GM12878 (cell line): Measurements from ENCODE around the gene EMX1. TPM values are rescaled to one million over a fixed set of nuclear protein-coding genes. Genes with fewer than 3 reads are reported as not detected.

Source experiments
- ATAC-seq: fragments of 200-7000 bp; cut with Tn5 transposase; 3 replicates; pipeline ENCODE4 v1.9.1; 2020; ENCODE audit warnings: mild to moderate bottlenecking, moderate library complexity
- BruUV-seq: library from RNA; stranded (reverse); fragments of 400-500 nt; replicated peaks from 2 replicates; lab custom pipeline; 2021; lab: Mats Ljungman, UMichigan
- CTCF ChIA-PET: fragments of 300-600 bp; sonication (Branson Sonifier 250); formaldehyde crosslinking; extraction: SDS; loops from one replicate; lab custom pipeline; 2021; ENCODE audit warnings: inconsistent platforms; lab: Yijun Ruan, JAX
- POLR2A ChIA-PET: fragments of 350-600 bp; formaldehyde crosslinking; extraction: SDS; loops from one replicate; lab custom pipeline; 2021; ENCODE audit warnings: inconsistent platforms; lab: Charles Lee
- RAD21 ChIA-PET: fragments of 300-600 bp; sonication (Branson Sonifier 250); formaldehyde crosslinking; loops from one replicate; lab custom pipeline; 2023; ENCODE audit warnings: antibody characterized with exemption; ENCODE audit not compliant: unreplicated experiment; lab: Charles Lee
- SMC1A ChIA-PET: fragments of 300-600 bp; sonication (Branson Sonifier 250); formaldehyde crosslinking; loops from one replicate; lab custom pipeline; 2023; ENCODE audit not compliant: unreplicated experiment, uncharacterized antibody; lab: Charles Lee
- DNase-seq: peaks from one replicate; pipeline ENCODE4 v3.0.0-alpha.2; 2011; ENCODE audit warnings: low read depth, low spot score
- FAIRE-seq: peaks from 3 replicates; lab custom pipeline; 2011; peaks lifted over from hg19 to GRCh38; lab: Jason Lieb, UNC
- H2AFZ ChIP-seq: 2 replicates; pipeline ENCODE4 v1.6.0; 2011; ENCODE audit warnings: low read depth, low read length, control low read depth; ENCODE audit not compliant: control insufficient read depth
- H3K27ac ChIP-seq: 2 replicates; pipeline ENCODE4 v1.5.1; 2011; ENCODE audit warnings: control low read depth; ENCODE audit not compliant: control insufficient read depth, insufficient read depth
- H3K27me3 ChIP-seq, 2 experiments: replicated peaks in 1 of 2; 2 replicates each; pipeline versions ENCODE4 v1.6.0 to v1.6.1; 2011; ENCODE audit warnings: low read length in 1 of 2; ENCODE audit not compliant: control insufficient read depth in 2 of 2, insufficient read depth in 2 of 2
- H3K36me3 ChIP-seq, 2 experiments: 2 replicates each; pipeline ENCODE4 v1.5.1; 2011; ENCODE audit warnings: low read length in 1 of 2; ENCODE audit not compliant: control insufficient read depth in 2 of 2, insufficient read depth in 2 of 2
- H3K4me1 ChIP-seq: 2 replicates; pipeline ENCODE4 v1.6.1; 2011; ENCODE audit warnings: mild to moderate bottlenecking, low read length, moderate library complexity, mixed read lengths; ENCODE audit not compliant: control insufficient read depth, insufficient read depth
- H3K4me2 ChIP-seq: 2 replicates; pipeline ENCODE4 v1.6.0; 2011; ENCODE audit warnings: control low read depth; ENCODE audit not compliant: control insufficient read depth, insufficient read depth
- H3K4me3 ChIP-seq: fragments of 200-600 bp; sonication (generic); 2 replicates; pipeline ENCODE4 v1.5.1; 2016
- H3K79me2 ChIP-seq: 2 replicates; pipeline ENCODE4 v1.6.0; 2011; ENCODE audit warnings: low read length; ENCODE audit not compliant: control insufficient read depth, insufficient read depth
- H3K9ac ChIP-seq: 2 replicates; pipeline ENCODE4 v1.8.0; 2011; ENCODE audit warnings: low read length, control low read depth, mixed read lengths; ENCODE audit not compliant: control insufficient read depth, insufficient read depth
- H3K9me3 ChIP-seq: replicated peaks from 3 replicates; pipeline ENCODE4 v1.5.1; 2011; ENCODE audit warnings: mild to moderate bottlenecking, low read length; ENCODE audit not compliant: control insufficient read depth, insufficient read depth
- H4K20me1 ChIP-seq: 2 replicates; pipeline ENCODE4 v1.6.0; 2011; ENCODE audit not compliant: control insufficient read depth, insufficient read depth
- BACH1 ChIP-seq: fragments of 450-650 bp; IDR thresholded peaks from 2 replicates; pipeline ENCODE4 v1.6.1; 2017; ENCODE audit warnings: mild to moderate bottlenecking, borderline replicate concordance
- DPF2 ChIP-seq: fragments of 450-650 bp; IDR thresholded peaks from 2 replicates; pipeline ENCODE4 v1.6.1; 2017; ENCODE audit warnings: mild to moderate bottlenecking
- ESRRA ChIP-seq: IDR thresholded peaks from 2 replicates; pipeline ENCODE4 v1.6.1; 2012; ENCODE audit warnings: mild to moderate bottlenecking, low read length, improper control_type of control experiment
- GATAD2B ChIP-seq: fragments of 450-650 bp; conservative IDR thresholded peaks from 2 replicates; pipeline ENCODE4 v1.6.1; 2017; ENCODE audit warnings: low read depth, mild to moderate bottlenecking, moderate library complexity
- IKZF1 ChIP-seq: fragments of 450-650 bp; conservative IDR thresholded peaks from 2 replicates; pipeline ENCODE4 v1.6.1; 2017; ENCODE audit warnings: antibody characterized with exemption, mild to moderate bottlenecking
- IRF4 ChIP-seq: IDR thresholded peaks from 2 replicates; pipeline ENCODE4 v1.6.1; 2011; ENCODE audit warnings: low read depth, low read length
- LARP7 ChIP-seq: fragments of 450-650 bp; IDR thresholded peaks from 2 replicates; pipeline ENCODE4 v1.6.1; 2017; ENCODE audit warnings: mild to moderate bottlenecking
- SUZ12 ChIP-seq: fragments of 200-600 bp; sonication (generic); IDR thresholded peaks from one replicate; pipeline ENCODE4 v1.6.1; 2018; ENCODE audit warnings: antibody characterized with exemption, mild to moderate bottlenecking; ENCODE audit not compliant: unreplicated experiment
- WGBS: methylation state at CpG from one replicate; pipeline ENCODE4 v1.1.6; 2016; ENCODE audit warnings: low lambda C conversion rate; ENCODE audit not compliant: insufficient replicate concordance, insufficient coverage; ENCODE audit errors: missing lambda C conversion rate; 5-methylcytosine and 5-hydroxymethylcytosine counted together
- in situ Hi-C: fragments of 300-500 bp; cut with MboI; formaldehyde crosslinking; loops from 9 replicates; pipeline ENCODE4 v1.14.3; 2018; ENCODE audit warnings: mixed read lengths
- intact Hi-C: fragments of 100-400 bp; cut with micrococcal nuclease; formaldehyde crosslinking; loops from one replicate; pipeline ENCODE4 v1.14.2; 2022; ENCODE audit not compliant: unreplicated experiment
- polyA plus RNA-seq, 11 experiments: library from polyadenylated mRNA; depleted of rRNA in 4 of 11; unstranded in 6 of 11; stranded (reverse) in 5 of 11; fragments of >200 nt; fragmentation: Nextera tagmentation in 4 of 11; fragmentation: Illumina TruSeq in 1 of 11; extraction: Ambion mirVana in 4 of 11; extraction: Trizol in 1 of 11; gene quantifications; 1 replicate in 1 of 11; 2 replicates in 10 of 11; pipeline versions ENCODE4 v1.2.1 to v1.2.3, GENCODE V29; 2011 to 2016; ENCODE audit warnings: inconsistent platforms in 2 of 11, missing spikeins in 2 of 11, low read depth in 1 of 11
- total RNA-seq, 4 experiments: library from RNA; depleted of rRNA in 3 of 4; stranded (reverse); fragments of >200 nt in 3 of 4; fragmentation: Illumina TruSeq in 1 of 4; extraction: Trizol in 1 of 4; gene quantifications; 2 replicates each; pipeline versions ENCODE4 v1.2.1 to v1.2.3, GENCODE V29; 2013 to 2021
- TF ChIP-seq, protein P1 (sequence below): fragments of 450-650 bp; IDR thresholded peaks from 2 replicates; pipeline ENCODE4 v1.6.1; 2017; ENCODE audit warnings: mild to moderate bottlenecking, moderate library complexity

Gene EMX1
- total and polyA plus RNA-seq, 10 of the 15 experiments (the other 5 are each of a cell fraction or from before 2014, with no cell fraction given), result 0.07 to 5.1 (median 1.2) TPM; not detected in 1

DNA sequence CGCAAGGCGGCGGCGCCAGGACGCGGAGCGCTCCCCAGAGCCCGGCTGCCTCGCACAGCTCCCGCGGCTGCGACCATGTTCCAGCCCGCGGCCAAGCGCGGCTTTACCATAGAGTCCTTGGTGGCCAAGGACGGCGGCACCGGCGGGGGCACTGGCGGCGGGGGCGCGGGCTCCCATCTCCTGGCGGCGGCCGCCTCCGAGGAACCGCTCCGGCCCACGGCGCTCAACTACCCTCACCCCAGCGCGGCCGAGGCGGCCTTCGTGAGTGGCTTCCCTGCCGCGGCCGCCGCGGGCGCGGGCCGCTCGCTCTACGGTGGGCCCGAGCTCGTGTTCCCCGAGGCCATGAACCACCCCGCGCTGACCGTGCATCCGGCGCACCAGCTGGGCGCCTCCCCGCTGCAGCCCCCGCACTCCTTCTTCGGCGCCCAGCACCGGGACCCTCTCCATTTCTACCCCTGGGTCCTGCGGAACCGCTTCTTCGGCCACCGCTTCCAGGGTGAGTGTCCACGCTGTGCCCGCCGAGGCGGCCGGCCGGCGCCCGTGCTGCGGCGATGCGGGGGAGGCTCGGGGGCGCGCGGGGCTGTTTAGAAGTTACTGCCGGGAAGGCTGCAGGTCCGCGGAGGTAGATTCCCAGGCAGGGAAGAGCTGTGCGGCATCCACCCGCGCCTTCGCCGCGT lies 696 bp downstream of the EMX1 start:
- POLR2A ChIA-PET, result interaction anchor here (1.3 to 5.8 kb wide), 3 partner anchors 9 to 23 kb away, joined by 3 to 42 read pairs (median 5); no protein-coding TSS in a partner anchor
- RAD21 ChIA-PET, result interaction anchor here (0.6 to 6.7 kb wide), 5 partner anchors 9 to 56 kb away, joined by 3 to 88 read pairs (median 5); partner anchors contain the start of gene SPR

More for the DNA sequence above, 696 bp downstream of the EMX1 start:
- no peak overlapping the region for H3K27ac ChIP-seq
- peak overlapping the region; percentile 90 for H3K4me2 ChIP-seq
- peaks cover 8 to 68% of the 10 kb centered on the region in 2 experiments for H3K27me3 ChIP-seq
- peaks cover 2% of the 10 kb centered on the region; the same call in 1 of the 2 replicates for H4K20me1 ChIP-seq
- in situ Hi-C loops, result no loop called here
- no peaks in the 10 kb centered on the region; the same call in 2 of the 3 replicates for H3K9me3 ChIP-seq
- no peak for FAIRE-seq
- no peaks in the 10 kb centered on the region for H3K36me3 ChIP-seq
- 2% methylated on average over 58 of the region's 89 CpGs for WGBS
- TF ChIP-seq GATAD2B (peak; percentile 26; the same call in 1 of the 2 replicates), ESRRA (no peak), SUZ12 (peak; percentile 89), BACH1 (peak; percentile 27; the same call in 1 of the 2 replicates), LARP7 (0 out of 2 replicates have a peak, but pooled peaks have one; percentile 34), IRF4 (no peak), IKZF1 (0 out of 2 replicates have a peak, but pooled peaks have one; percentile 40), DPF2 (0 out of 2 replicates have a peak, but pooled peaks have one; percentile 47)
- TF ChIP-seq, protein P1, sequence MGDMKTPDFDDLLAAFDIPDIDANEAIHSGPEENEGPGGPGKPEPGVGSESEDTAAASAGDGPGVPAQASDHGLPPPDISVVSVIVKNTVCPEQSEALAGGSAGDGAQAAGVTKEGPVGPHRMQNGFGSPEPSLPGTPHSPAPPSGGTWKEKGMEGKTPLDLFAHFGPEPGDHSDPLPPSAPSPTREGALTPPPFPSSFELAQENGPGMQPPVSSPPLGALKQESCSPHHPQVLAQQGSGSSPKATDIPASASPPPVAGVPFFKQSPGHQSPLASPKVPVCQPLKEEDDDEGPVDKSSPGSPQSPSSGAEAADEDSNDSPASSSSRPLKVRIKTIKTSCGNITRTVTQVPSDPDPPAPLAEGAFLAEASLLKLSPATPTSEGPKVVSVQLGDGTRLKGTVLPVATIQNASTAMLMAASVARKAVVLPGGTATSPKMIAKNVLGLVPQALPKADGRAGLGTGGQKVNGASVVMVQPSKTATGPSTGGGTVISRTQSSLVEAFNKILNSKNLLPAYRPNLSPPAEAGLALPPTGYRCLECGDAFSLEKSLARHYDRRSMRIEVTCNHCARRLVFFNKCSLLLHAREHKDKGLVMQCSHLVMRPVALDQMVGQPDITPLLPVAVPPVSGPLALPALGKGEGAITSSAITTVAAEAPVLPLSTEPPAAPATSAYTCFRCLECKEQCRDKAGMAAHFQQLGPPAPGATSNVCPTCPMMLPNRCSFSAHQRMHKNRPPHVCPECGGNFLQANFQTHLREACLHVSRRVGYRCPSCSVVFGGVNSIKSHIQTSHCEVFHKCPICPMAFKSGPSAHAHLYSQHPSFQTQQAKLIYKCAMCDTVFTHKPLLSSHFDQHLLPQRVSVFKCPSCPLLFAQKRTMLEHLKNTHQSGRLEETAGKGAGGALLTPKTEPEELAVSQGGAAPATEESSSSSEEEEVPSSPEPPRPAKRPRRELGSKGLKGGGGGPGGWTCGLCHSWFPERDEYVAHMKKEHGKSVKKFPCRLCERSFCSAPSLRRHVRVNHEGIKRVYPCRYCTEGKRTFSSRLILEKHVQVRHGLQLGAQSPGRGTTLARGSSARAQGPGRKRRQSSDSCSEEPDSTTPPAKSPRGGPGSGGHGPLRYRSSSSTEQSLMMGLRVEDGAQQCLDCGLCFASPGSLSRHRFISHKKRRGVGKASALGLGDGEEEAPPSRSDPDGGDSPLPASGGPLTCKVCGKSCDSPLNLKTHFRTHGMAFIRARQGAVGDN, result 0 out of 2 replicates have a peak, but pooled peaks have one; percentile 15
- TF ChIP-seq, all 136 proteins: peak for 7
- Histone ChIP-seq H3K79me2 (no peaks in the 10 kb centered on the region), H3K9ac (no peak overlapping the region; the same call in 1 of the 2 replicates), H3K4me3 (peak overlapping the region; percentile 41; the same call in 1 of the 2 replicates), H3K4me1 (peaks cover 9% of the 10 kb centered on the region), H2AFZ (no peak overlapping the region)
- SMC1A ChIA-PET, result interaction anchor here (1.6 to 5.6 kb wide), 4 partner anchors 9 to 56 kb away, joined by 4 to 48 read pairs (median 14); no protein-coding TSS in a partner anchor
- CTCF ChIA-PET, result interaction anchor here (0.6 to 6.3 kb wide), 5 partner anchors 17 to 1113 kb away, joined by 3 to 106 read pairs (median 7); partner anchors contain the start of gene SPR
- ATAC-seq, result no peak; the same call in 2 of the 3 replicates
- intact Hi-C loops, result loop anchor here (2.0 to 5.0 kb wide), 3 partner anchors 25 to 154 kb away; partner anchors contain the start of gene SFXN5
- no peak for DNase-seq
- BruUV-seq, result no TSS peak
